ENCODE data around the gene NDUFAF8.

DNA sequence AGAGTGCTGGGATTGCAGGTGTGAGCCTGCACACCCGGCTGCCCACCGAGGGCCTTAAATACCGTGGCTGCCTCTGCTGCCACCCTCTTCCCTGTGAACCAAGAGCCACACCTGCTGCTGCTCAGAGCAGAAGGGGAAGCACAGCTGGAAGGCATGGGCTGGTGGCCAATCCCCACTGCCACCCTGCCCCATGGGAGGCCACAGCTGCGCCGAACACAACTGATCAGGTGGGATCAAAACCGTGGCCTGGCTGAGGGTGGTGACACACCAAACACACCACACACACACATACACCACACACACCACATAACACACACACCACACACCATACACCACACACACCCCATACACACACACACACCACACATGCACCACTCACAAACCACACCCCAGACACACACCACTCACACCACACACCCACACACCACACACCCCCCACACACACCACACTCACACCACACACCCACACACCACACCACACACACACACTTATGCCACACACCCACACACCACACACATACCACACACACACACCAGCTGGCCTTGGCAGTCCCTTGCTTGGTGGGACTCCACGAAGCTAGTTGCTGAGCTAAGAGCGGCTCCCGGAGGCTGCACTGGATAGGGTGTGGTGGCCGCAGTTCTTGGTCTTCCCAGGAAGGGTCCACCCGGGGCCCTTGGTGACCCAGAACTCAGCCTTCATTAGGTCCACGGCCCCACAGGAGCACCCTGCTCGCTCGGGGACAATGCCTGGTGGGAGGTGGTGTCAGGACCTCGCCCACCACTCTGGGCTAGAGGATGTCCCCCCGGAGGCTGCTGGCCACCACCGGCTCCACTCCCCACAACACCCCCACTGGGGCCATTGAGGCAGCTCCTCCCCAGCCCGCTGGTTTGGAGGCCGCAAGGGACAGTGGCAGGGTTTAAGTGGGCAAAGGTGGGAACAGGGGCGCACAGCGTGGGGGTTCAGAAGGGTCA, 31.2 kb upstream of the NDUFAF8 start:
- TF ChIP-seq, protein P1, sequence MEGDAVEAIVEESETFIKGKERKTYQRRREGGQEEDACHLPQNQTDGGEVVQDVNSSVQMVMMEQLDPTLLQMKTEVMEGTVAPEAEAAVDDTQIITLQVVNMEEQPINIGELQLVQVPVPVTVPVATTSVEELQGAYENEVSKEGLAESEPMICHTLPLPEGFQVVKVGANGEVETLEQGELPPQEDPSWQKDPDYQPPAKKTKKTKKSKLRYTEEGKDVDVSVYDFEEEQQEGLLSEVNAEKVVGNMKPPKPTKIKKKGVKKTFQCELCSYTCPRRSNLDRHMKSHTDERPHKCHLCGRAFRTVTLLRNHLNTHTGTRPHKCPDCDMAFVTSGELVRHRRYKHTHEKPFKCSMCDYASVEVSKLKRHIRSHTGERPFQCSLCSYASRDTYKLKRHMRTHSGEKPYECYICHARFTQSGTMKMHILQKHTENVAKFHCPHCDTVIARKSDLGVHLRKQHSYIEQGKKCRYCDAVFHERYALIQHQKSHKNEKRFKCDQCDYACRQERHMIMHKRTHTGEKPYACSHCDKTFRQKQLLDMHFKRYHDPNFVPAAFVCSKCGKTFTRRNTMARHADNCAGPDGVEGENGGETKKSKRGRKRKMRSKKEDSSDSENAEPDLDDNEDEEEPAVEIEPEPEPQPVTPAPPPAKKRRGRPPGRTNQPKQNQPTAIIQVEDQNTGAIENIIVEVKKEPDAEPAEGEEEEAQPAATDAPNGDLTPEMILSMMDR (IDR thresholded peaks at IDR 0.05) = no peak
- no peak for TF ChIP-seq POLR2A (IDR thresholded peaks at IDR 0.05)

All from prostate gland (tissue), 2 donors.